ENCODE results near the gene HEMK1. TPM values are rescaled to one million over a fixed set of nuclear protein-coding genes. Genes with fewer than 3 reads are reported as not detected.

The HEMK1 gene
- total and polyA plus RNA-seq, 2 of the 8 experiments (the other 6 are each of a cell fraction or from before 2014, with no cell fraction given), result 9.7 to 10.6 TPM

- TF ChIP-seq CHD7 (IDR thresholded peaks at IDR 0.05; ENCODE audit: insufficient replicate concordance, low read length) (no peak), TBP (IDR thresholded peaks at IDR 0.05; ENCODE audit: low read depth, low read length) (no peak), POLR2A (IDR thresholded peaks at IDR 0.05; ENCODE audit: control extremely low read depth in 1 of 2, low read depth in 2 of 2, low read length in 2 of 2) (no peak)
Measured at GRCh38 chr3:50571486-50571885, 2.2 kb downstream of the HEMK1 start (continued).
